SU-DHL-6 (cell line): ENCODE measurements around the gene TIGD1.

ENCODE experiments used
- CTCF ChIP-seq: fragments of 200-600 bp; sonication (generic); IDR thresholded peaks from one replicate; pipeline ENCODE4 v1.5.1; 2017; ENCODE audit warnings: antibody characterized with exemption, mild to moderate bottlenecking, low read length, moderate library complexity; ENCODE audit not compliant: insufficient read depth, poor library complexity, severe bottlenecking
- EZH2phosphoT487 ChIP-seq: fragments of 200-600 bp; sonication (generic), shearing (Covaris generic); conservative IDR thresholded peaks from 2 replicates; pipeline ENCODE4 v1.6.1; 2018; ENCODE audit warnings: mild to moderate bottlenecking, antibody characterized with exemption, low read length, moderate library complexity, mixed read lengths

- TF ChIP-seq CTCF (no peak), EZH2phosphoT487 (no peak)
Measured at GRCh38 chr2:232522623-232523401, 27.5 kb downstream of the TIGD1 start.
